ENCODE data around the gene RFC3.
"Not testable (repeated sequence)": the region's sequence is repeated elsewhere in the genome, so short reads cannot be mapped to it uniquely, and the experiment has no call there.

RFC3 gene, protein sequence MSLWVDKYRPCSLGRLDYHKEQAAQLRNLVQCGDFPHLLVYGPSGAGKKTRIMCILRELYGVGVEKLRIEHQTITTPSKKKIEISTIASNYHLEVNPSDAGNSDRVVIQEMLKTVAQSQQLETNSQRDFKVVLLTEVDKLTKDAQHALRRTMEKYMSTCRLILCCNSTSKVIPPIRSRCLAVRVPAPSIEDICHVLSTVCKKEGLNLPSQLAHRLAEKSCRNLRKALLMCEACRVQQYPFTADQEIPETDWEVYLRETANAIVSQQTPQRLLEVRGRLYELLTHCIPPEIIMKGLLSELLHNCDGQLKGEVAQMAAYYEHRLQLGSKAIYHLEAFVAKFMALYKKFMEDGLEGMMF

DNA sequence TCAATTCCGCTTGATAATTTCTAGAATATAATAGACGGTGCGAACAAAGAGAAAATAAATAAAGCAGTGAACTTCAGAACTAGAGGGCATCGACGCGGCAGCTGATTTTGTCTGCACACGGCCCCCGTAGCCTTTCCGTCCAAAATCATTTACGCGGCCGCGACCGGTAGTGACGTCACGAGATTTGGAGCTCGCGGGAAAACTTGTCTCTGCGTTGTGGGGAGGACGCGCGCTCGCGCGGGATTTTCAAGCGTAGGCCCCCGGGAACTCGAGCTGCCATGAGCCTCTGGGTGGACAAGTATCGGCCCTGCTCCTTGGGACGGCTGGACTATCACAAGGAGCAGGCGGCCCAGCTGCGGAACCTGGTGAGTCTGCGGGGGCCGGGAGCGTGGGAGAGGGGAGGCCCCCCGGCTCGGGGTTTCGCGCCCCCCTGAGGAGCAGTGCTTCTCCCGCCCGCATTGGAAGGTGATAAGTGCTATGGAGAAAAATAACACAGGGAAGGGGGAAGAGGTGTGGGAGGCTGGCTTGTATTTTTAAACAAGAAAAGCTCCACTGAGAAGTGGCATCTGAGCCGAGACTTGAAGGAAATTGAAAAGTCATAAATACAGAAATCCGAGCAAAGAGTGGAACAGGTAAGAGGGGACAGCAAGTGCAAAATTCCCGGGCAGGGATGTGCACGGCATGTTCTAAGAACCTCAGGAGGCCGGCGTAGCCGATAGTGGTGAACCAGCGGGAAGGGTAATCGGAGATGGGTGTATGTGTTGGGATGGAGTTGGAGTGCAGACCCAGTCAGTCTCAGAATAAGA lies at the start of gene RFC3:
Gene RFC3 (plus strand): TSS at position 249 of the 806 bp plus-strand sequence. CDS start 30 bp downstream, at position 279.
- FAIRE-seq = peak; percentile 96

DNA sequence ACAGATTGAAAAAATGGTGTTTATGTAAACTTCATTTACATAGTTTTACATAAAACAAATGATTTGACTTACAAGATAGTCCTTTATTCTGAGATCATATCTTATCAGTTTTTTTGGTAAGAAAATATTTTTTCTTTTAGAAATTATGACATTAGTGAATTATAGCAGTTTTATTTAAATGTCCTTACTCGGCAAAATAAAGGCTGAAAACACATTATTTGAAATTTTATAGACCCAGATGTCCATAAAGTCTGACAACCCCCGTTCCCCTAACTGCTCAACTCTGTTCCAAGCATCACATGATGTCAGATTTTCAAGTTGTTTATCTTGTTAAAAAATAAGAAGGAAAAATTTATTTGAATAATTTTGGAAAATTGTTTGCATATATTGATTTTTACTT lies 46.7 kb upstream of the RFC3 start:
- FAIRE-seq = no peak

DNA sequence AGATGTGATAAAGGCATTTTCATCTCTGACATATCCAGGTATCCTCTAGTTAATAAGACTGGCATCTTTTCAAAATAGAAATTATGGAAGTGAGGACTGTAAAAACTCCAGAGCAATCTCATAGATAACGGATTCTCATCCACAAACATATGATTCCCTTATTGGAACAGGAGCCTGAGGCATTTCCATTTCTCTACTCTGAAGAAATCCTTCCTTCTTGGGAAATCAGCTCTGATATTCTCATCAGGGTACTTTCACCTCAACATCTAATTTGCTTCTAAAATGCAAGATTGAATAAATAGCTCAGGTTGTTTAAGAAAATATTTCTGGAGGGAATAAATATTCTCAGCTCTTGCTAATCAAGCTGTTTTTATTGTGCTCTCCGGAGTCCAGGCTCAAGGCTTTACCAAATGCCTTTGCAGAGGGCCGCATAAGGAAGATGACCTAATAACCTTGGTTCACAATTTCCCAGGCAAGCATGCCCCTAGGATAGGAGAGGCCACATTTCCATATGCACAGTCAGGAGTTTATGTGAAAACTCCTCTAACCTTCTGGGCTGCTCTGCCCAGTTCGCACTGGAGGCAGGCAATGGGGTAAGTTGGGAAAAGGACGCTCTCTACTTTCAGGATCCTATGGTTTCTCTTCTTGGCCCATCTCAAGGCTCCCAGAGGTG lies 44.0 kb upstream of the RFC3 start:
- FAIRE-seq = no peak

DNA sequence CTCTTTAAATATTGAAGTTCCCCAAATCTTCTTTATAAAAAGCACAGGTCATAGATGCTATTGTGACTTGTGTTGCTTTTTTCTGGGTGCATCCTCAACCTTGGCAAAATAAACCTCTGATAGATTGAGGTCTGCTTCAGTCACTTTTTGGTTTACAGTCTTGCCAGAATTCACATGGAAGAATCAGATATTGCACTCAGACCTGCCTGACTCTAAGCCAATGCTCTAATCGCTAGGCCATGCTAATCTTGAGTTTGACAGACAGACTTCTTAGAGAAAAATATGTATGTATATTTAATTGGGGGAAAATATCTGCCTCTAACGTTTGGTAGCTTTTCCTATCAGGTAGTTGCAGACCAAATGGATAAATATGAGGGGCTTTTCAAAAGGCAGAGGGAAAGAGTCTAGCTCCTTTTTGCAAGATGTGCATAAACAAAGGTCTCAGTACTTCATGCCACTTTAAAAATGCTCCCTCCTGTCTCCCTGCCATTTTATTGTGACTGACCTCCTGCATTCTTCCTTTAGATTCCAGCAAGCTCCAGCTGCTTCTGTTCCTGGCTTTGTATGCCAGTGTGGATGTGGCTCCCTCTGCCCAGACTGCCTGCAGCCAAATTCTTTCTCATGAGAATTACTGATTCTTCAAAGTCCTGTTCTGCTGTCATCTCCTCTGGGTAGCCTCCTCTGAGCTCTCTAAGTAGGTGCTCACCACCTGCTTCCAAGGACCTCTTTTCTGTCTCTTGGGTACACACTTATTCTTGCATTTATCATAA lies 42.4 kb upstream of the RFC3 start:
- peak; percentile 73 for FAIRE-seq

DNA sequence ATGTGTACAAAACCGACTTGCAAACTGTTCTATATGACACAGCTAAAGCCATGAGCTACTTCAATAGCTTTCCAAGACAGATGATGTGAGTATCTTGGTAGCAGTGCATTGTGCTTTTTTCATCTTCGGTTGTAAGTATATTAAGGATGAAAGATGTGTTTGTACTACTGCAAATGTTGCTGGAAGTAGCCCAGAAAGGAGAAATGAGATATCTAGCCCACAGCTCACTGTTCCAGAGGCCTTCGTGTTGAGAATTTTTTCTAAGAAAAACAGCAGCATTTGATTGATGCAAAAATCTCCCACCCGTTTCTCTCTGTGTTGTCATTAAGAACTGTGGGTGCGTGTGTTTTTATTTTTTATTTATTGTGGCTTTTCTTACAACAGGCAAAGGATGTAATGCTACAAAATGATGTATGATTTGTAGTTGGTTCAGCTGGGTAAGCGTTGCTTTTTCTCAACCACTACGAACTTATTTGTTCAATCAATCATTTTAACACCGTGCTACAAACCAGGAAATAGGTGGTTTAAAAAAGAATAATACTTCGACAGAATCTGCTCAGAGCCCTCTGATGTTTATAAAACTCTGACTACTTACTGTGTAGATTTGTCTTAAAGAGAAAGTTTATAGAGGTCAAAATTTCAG lies 41.6 kb upstream of the RFC3 start:
- FAIRE-seq = peak; percentile 95

DNA sequence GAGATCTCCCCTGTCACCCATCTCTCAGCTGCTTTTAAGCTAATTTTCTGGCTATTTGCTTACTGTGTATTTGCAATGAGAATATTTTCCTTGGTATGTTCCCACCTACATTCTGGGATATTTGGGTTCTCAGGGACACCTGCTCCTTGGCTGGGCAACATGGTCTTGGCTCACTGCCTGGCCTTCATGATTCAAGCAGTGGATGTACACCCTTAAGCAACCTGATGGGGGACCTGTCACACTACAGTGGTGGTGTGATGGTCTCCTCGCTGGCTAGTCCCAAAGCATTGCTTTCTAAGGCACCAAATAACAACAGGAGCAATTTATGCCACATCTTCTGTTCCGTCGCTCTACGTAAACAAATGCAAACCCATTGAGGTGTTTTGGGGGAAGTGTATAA lies 35.3 kb upstream of the RFC3 start:
- no peak for FAIRE-seq

DNA sequence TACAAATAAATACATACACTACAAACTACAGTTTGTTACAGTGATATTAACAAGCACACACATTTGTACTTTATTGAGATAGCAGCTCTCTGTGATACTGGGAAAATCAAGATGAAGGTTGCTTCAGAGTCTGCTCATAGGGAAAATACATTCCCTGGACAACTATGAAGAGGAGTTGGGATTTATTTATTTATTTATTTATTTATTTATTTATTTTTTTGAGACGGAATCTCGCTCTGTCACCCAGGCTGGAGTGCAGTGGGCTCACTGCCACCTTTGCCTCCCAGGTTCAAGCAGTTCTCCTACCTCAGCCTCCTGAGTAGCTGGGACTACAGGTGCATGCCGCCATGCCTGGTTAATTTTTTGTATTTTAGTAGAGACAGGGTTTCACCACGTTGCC lies 34.7 kb upstream of the RFC3 start:
- not testable (repeated sequence) for FAIRE-seq

DNA sequence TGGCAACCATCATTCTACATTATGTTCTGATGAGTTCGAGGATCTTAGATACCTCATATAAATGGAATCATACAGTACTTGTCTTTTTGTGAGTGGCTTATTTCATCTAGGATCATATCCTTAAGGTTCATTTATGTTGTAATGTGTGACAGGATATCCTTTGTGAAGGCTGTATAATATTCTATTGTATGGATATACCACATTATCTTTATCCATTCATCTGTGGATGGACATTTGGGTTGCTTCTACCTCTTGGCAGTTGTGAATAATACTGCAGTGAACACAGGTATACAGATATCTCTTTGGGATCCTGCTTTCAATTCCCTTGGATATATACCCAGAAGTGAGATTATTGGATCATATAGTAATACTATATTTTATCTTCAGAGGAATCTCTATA lies 33.2 kb upstream of the RFC3 start:
- no peak for FAIRE-seq

DNA sequence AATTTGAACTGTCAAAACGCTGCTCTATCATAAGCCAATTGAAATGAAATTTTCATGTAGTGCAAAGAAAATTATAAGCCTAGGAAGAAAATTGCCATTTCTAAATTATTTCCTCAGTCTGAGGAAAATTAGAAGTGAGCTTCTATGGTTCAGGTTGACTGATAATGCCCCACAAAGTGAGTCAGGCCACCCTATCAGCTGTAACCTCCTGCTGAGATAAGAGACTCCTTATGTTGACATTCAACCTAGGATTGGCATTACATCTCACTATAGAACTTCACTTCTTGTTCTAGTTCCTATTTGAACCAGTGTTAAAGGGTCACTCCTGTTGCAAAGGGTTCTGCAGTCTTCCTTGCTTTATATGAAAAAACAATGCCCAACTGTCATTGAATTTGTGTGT lies 32.6 kb upstream of the RFC3 start:
- no peak for FAIRE-seq

DNA sequence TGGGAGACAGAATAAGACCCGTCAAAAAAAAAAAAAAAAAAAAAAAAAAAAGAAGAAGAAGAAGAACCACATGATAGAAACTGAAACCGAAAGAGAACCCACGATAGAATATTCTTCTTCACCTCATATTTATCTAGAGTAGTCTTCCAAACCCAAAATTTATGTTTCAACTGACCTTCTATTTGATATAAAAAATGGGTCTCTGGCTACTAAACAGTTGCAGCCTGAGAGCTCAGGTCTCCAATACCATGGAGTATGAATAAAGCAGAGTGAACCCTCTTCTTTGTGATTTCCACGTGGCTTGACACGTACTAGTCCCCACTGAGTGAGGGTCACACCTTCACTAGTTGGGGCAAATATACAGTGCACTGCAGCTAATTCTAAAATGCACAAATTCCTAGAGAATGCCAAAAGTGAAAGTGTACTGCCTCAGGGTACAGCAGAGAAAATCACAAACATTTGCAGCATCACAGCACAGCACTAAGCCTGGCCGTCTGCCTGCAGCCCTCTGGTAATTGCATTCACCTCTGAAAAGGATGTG lies 30.8 kb upstream of the RFC3 start:
- no peak for FAIRE-seq

DNA sequence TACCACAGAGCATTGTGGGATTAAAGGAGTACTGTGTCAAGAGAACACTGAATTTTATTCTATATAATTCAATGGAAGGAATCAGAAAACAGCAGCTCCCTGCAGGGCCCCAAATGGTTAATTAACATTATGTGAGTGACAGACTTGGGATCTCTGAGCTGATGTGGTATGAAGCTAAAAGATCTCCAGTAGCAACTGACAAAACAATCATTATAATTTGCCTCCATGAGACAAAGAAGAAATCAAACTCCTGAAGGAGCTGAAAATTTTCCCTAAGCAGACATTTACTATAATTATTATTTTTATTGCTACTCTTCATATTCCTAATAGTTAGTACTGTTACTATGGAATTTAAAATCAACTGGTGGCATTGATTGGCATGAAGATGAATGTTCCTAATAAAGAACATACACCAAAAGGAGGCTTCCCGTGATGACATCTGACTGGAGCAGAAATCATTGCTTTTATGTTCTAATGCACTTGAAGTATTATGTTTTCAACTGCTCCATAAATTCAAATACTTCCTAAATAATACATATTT lies 28.8 kb upstream of the RFC3 start:
- FAIRE-seq = no peak

DNA sequence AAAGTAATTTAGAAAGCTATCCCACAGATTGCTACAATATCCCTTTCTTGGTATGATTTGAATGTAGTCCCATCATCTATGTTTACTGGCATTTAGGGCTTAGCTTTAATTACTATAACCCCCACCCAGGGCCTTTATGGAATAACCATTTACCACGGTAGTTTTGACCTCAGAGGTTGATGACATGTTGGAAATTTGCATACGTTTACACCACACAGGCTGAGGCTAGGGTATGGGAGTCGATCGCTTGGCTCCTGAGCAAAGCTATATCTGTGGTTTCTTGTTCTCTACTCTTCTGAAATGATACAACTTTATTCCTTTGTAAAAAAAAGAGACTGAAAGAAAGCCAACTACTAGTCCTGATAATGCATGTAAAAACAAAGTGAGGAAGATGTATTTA lies 28.2 kb upstream of the RFC3 start:
- no peak for FAIRE-seq

DNA sequence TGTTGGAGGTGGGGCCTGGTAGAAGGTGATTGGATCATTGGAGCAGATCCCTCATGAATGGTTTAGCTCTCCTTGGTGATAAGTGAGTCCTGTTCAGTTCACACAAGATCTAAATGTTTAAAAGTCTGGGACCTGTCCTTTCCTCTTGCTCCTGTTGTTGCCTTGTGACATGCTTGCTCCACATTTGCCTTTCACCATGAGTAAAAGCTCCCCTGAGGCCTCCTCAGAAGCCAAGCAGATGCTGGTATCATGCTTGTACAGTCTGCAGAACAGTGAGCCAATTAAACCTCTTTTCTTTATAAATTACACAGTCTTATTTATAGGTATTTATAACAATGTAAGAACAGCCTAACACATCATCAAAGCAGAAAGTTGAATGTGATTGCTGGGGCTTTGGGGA lies 24.2 kb upstream of the RFC3 start:
- no peak for FAIRE-seq

DNA sequence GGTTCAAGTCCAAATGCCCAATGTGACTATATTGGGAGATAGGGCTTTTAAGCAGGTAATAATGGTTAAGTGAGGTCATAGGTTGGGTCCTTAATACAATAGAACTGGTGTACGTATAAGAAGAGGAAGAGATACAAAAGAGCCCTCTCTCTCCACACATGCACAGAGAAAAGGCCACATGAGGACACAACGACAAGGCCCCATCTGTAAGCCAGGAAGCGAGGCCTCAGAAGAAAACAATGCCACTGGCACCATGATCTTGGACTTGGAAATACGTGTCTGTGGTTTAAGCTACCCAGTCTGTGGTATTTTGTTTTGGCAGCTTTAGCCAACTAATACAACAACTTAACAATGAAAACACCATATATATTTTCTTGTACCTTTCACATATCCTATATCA lies 23.4 kb upstream of the RFC3 start:
- no peak for FAIRE-seq

DNA sequence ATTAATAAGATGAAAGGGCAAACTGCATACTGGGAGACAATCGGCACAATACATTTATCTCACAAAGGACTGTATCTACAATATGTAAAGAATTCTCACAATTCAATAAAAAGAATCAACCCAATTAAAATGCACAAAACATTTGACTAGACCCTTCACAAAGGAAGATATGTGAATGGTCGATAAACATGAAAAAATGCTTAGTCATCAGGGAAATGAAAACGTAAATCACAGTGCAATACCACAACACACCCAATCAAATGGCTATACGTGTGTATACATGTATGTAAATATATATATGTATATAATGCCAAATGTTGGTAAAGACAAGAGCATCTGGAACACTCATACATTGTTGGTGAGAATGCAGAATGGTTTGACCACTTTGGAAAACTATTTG lies 21.9 kb upstream of the RFC3 start:
- no peak for FAIRE-seq

DNA sequence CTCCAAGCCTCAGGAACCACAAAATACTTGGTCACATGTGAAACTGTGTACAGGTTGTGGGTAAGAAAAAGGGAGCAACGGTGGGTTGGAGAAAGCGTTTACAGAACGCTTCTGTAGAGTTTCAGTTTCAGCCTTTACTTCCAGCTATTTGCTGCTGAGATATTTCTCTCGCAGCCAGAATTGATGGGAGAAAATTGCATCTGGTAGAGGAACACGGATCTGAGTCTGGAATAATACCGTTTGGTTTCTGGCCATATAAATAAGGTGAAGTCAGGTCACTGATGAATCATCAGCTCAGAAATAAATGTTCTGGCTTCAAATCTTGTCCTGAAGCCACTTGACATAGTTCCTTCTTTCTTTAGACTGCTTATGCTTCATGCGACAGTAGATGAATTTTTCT lies 20.3 kb upstream of the RFC3 start:
- FAIRE-seq = peak; percentile 80

DNA sequence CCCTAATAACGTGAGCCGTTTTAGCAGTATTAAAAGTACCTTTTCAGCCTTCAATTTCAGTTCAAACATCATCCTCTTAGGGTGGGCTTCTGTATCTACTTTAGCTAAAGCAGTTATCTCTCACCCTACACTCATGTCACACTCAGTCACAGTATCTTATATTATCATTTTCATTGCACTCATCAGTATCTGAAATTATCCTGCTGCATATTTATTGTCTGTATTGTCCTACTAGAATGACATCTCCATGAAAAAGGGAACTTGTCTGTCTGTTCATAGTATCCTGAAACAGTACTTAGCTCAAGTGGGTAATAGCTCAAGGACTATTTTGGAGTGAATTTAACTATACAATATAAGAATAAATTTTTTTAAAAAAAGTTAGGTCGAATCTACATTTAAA lies 19.9 kb upstream of the RFC3 start:
- FAIRE-seq = no peak

DNA sequence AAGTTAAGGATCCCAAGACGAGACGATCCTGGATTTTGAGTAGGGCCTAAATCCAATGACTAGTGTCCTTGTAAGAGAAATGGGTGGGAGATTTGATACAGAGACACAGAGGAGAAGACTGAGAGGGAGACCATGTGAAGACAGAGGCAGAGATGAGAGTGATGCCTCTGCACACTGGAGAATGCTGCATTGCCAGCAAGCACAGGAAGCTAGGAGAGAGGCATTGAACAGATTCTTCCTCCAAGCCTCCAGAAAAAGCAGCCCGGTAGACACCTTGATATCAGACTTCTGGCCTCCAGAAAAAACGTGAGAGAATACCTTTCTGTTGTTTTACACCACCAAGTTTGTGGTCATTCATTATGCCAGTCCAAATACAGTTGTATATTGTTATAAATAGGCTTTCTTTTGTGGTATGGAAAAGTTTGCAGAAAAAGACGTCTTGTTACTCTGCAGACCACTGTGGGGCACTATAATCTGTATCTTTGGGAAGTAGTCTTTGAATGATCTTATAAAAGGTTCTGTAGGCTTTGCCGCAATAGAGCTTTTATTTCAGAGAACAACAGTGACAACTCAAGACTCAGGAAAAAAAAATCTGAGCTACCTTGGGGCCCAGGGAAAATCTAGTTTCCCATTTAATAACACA lies 17.9 kb upstream of the RFC3 start:
- peak; percentile 21 for FAIRE-seq

DNA sequence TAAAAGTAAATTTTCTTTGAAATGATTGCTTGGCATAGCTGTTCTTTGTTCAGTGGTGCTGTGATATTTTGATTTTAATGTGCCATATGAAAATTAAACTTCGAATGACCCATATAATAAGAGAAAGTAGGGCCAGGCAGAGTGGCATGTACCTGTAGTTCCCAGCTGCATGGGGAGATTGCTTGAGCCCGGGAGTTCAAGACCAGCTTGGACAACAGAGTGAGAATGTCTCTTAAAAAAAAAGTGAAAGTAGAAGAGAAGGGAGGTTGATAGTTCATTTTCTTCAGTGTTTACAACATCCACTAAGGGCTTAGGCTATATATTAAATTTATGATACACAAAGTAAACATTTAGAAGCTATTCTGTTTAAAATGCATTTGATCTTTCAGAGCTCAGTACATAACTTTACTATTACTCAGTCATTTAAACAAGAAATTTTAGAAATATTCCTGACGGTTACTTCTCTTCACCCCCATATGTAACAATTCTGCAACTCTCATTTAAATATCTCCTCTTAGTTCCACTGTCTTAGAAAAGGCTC lies 17.2 kb upstream of the RFC3 start:
- FAIRE-seq = no peak

DNA sequence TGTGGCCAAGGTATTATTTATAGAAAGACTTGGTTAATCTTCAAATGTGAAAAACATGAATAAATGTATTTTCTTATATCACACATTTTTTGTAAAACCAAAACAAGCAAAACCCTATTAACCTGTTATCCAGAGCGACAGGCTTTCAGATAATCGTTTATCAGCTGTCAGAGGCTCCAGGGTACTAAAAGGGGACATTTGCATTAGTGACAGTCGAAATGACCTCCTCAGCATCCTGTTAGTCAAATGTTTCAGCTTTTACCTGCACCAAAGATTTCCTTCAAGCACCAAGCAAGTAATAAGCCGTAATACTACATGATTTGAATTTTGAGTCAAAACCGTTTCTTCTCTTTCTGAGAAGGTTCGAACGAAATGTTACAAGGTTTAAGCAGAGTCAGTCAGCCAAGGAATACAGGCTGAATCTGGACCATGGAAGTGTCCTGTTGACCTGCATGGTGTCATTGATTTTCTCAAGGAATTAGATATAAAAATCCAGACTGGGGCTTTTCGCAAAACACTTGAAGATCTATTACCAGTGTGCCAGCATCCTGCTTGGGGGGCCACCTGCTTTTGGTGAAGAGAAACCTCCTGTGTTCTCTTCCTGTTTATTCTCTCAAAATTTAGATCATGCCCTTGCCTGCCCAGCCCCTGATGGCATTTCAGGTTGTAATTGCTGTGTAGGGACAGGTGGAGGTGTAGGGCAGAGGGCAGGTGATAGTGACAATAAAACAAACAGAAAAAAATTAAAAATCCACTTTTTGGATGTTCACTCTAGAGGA lies 11.3 kb upstream of the RFC3 start:
- FAIRE-seq = peak; percentile 64

All from islet of Langerhans (tissue), 1 donor.